ENCODE results near the gene KCNK7.
A peak's percentile ranks its signal among the peaks of the same experiment; 100 is the strongest.

KCNK7 gene

DNA sequence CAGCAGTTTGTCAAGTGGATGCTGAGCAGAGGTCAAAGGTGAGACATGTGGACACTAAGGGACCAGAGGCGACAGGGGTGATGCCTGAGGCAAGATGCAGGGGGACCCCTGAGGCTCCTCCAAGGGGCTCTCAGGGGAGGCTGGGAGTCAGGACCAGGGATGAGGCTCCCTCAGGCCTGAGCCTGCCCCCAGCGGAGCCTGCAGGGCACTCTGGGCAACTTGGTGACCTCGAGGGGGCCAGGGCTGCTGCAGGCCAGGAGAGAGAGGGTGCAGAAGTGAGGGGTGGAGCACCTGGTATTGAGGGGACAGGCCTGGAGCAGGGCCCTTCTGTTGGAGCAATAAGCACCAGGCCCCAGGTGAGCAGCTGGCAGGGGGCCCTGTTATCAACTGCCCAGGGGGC is 13.7 kb downstream of the KCNK7 start:
- Histone ChIP-seq H3K27me3 (ENCODE audit: control insufficient read depth in 1 of 2, insufficient read depth in 2 of 2, low read length in 2 of 2) (no peaks in the 10 kb centered on the region), H3K27ac (ENCODE audit: low read depth, low read length) (peak overlapping the region; percentile 31), H3K9me3 (ENCODE audit: low read length) (no peaks in the 10 kb centered on the region), H3K4me1 (ENCODE audit: insufficient read depth, low read length) (peaks cover 40% of the 10 kb centered on the region), H3K36me3 (ENCODE audit: insufficient read depth, low read length) (peaks cover 78% of the 10 kb centered on the region), H3K4me3 (ENCODE audit: low read depth in 1 of 2, low read length in 2 of 2) (no peak overlapping the region), H3K9ac (ENCODE audit: low read length) (no peak overlapping the region)

DNA sequence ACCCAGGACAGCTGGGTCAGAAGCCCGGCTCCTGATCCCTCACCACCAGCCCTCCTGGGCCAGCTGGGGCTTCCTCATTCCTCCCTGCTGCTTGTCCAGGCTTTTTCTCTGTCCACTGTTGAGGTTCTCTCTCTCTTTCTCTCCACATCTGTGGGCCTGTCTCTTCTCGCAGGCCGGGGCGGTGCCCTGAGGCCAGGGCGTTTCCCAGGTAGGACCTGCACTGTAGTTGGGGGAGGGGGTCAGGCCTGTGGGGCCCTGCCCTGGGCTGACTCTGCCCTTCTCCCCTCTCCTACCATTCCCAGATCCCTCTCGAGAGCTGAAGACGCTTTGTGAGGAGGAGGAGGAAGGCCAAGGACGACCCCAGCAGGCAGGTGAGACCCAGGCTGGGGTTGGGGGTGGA is 14.8 kb downstream of the KCNK7 start:
- Histone ChIP-seq H3K36me3 (ENCODE audit: insufficient read depth, low read length) (peaks cover 68% of the 10 kb centered on the region), H3K27me3 (ENCODE audit: control insufficient read depth in 1 of 2, insufficient read depth in 2 of 2, low read length in 2 of 2) (no peaks in the 10 kb centered on the region), H3K4me1 (ENCODE audit: insufficient read depth, low read length) (peaks cover 29% of the 10 kb centered on the region), H3K9me3 (ENCODE audit: low read length) (no peaks in the 10 kb centered on the region), H3K4me3 (ENCODE audit: low read depth in 1 of 2, low read length in 2 of 2) (no peak overlapping the region), H3K27ac (ENCODE audit: low read depth, low read length) (no peak overlapping the region), H3K9ac (ENCODE audit: low read length) (no peak overlapping the region)

DNA sequence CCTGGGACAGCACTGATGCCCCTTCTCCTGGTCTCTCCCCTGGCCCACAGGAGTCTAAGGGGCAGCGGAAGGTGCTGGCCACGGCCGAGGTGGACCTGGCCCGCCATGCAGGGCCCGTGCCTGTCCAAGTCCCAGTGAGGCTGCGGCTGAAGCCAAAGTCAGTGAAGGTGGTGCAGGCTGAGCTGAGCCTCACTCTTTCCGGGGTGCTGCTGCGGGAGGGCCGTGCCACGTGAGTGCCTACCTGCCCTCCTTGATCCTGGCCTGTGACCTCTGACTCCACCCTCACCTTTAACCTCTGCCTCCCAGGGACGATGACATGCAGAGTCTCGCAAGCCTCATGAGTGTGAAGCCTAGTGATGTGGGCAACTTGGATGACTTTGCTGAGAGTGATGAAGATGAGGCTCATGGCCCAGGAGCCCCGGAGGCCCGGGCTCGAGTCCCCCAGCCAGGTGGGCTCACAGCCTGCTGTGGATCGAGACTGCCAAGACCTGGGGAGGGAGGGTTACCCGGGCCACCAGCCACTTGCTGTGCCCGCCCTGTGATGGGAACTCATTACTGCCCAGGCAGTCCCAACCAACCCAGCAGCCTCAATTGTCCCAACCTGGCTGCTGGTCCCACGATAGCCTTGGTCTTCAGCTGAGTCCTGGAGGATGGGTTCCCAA is 15.4 kb downstream of the KCNK7 start:
- no peak overlapping the region for H3K27ac ChIP-seq (ENCODE audit: low read depth, low read length)
- H3K36me3 ChIP-seq (ENCODE audit: insufficient read depth, low read length): peaks cover 68% of the 10 kb centered on the region
- H3K9ac ChIP-seq (ENCODE audit: low read length): no peak overlapping the region
- H3K27me3 ChIP-seq (ENCODE audit: control insufficient read depth in 1 of 2, insufficient read depth in 2 of 2, low read length in 2 of 2): no peaks in the 10 kb centered on the region
- H3K4me3 ChIP-seq (ENCODE audit: low read depth in 1 of 2, low read length in 2 of 2): no peak overlapping the region
- no peaks in the 10 kb centered on the region for H3K9me3 ChIP-seq (ENCODE audit: low read length)
- H3K4me1 ChIP-seq (ENCODE audit: insufficient read depth, low read length): peaks cover 29% of the 10 kb centered on the region

DNA sequence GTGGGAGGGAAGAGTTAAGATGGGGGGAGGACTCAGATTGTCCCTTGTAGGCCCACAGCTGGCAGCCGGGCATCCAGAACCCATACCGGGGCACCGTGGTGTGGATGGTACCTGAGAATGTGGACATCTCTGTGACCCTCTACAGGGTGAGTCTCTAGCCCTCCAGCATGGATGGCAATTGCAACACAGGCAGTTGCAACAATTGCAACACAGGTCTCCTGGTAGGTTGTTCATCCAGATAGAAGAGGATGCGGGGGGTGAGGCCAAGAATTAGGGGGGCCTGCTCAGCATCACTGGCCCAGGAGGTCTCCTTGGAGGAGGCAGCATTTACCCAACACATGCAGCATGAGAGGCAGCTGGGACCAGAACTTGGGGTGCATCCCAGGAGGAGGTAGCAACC is 16.3 kb downstream of the KCNK7 start:
- H3K4me3 ChIP-seq (ENCODE audit: low read depth in 1 of 2, low read length in 2 of 2): no peak overlapping the region
- peaks cover 62% of the 10 kb centered on the region for H3K36me3 ChIP-seq (ENCODE audit: insufficient read depth, low read length)

DNA sequence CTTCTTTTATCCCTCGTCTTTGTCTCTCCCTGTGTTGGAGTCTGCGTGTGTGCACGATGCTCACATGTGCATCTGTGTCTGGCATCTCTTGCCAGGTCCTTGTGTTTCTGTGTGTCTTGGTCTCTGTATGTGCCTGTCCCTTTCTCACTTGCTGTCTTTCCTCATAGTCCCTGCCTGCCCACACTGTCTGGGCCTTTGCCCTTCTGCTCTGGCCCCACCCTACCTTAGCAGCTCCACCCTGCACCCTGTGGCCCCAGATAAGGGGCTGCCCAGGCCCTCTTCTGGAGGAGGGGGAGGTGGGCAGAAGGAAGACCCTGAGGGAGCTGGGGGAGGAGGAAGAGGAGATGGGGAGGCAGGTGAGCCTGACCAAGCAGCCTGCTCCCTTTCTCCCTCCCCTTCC is 16.9 kb downstream of the KCNK7 start:
- no peaks in the 10 kb centered on the region for H3K9me3 ChIP-seq (ENCODE audit: low read length)
- peak overlapping the region in 1 of 2 donors; percentile 92 for H3K4me3 ChIP-seq (ENCODE audit: low read depth in 1 of 2, low read length in 2 of 2)
- peaks cover 56% of the 10 kb centered on the region for H3K36me3 ChIP-seq (ENCODE audit: insufficient read depth, low read length)
- H3K27ac ChIP-seq (ENCODE audit: low read depth, low read length): peak overlapping the region; percentile 96
- H3K4me1 ChIP-seq (ENCODE audit: insufficient read depth, low read length): peaks cover 28% of the 10 kb centered on the region
- no peaks in the 10 kb centered on the region for H3K27me3 ChIP-seq (ENCODE audit: control insufficient read depth in 1 of 2, insufficient read depth in 2 of 2, low read length in 2 of 2)
- H3K9ac ChIP-seq (ENCODE audit: low read length): peak overlapping the region; percentile 95

More for the DNA sequence above, 16.3 kb downstream of the KCNK7 start:
- H3K9ac ChIP-seq (ENCODE audit: low read length): no peak overlapping the region
- H3K27me3 ChIP-seq (ENCODE audit: control insufficient read depth in 1 of 2, insufficient read depth in 2 of 2, low read length in 2 of 2): no peaks in the 10 kb centered on the region
- no peaks in the 10 kb centered on the region for H3K9me3 ChIP-seq (ENCODE audit: low read length)
- H3K4me1 ChIP-seq (ENCODE audit: insufficient read depth, low read length): peaks cover 29% of the 10 kb centered on the region
- H3K27ac ChIP-seq (ENCODE audit: low read depth, low read length): no peak overlapping the region

DNA sequence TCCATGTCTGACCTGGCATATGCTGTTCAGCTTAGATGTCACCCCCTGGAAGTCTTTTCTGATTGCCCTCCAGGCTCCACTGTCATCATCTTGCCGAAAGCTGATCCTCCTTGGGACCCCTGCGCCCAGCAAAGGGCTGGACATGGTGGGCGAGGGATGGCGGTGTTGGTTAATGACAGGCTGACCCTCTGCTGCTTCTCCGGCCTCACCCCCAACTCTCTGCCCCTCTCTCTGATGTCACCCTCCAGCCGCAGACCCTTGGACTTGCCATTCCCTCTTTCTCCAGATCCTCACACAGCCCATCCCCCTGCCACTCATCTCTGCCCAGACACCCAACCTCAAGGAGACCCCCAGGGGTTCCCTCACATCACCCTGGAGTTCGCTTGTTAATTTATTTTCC is 17.5 kb downstream of the KCNK7 start:
- Histone ChIP-seq H3K9me3 (ENCODE audit: low read length) (no peaks in the 10 kb centered on the region), H3K27me3 (ENCODE audit: control insufficient read depth in 1 of 2, insufficient read depth in 2 of 2, low read length in 2 of 2) (no peaks in the 10 kb centered on the region), H3K36me3 (ENCODE audit: insufficient read depth, low read length) (peaks cover 50% of the 10 kb centered on the region), H3K27ac (ENCODE audit: low read depth, low read length) (peak overlapping the region; percentile 96), H3K4me3 (ENCODE audit: low read depth in 1 of 2, low read length in 2 of 2) (peak overlapping the region; percentile 92 to 98), H3K9ac (ENCODE audit: low read length) (peak overlapping the region; percentile 95), H3K4me1 (ENCODE audit: insufficient read depth, low read length) (peaks cover 33% of the 10 kb centered on the region)

DNA sequence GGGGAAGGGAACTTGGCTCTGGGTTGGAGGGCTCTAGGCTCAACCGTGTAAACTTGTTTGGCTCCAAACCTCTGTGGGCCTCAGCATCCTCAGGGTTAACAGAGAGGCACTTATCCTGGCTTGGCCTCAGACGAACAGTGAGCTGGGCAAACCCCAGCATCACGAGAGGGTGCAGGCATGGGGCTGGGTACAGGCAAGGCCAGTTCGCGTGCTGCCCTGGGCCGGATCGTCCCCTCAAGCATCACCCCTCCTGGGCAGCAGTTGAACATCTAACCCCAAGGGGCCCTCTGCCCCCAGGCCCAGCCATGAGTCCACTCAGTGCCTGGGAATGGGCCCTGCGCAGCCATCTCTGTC is 17.9 kb downstream of the KCNK7 start:
- H3K9ac ChIP-seq (ENCODE audit: low read length): peak overlapping the region; percentile 95

DNA sequence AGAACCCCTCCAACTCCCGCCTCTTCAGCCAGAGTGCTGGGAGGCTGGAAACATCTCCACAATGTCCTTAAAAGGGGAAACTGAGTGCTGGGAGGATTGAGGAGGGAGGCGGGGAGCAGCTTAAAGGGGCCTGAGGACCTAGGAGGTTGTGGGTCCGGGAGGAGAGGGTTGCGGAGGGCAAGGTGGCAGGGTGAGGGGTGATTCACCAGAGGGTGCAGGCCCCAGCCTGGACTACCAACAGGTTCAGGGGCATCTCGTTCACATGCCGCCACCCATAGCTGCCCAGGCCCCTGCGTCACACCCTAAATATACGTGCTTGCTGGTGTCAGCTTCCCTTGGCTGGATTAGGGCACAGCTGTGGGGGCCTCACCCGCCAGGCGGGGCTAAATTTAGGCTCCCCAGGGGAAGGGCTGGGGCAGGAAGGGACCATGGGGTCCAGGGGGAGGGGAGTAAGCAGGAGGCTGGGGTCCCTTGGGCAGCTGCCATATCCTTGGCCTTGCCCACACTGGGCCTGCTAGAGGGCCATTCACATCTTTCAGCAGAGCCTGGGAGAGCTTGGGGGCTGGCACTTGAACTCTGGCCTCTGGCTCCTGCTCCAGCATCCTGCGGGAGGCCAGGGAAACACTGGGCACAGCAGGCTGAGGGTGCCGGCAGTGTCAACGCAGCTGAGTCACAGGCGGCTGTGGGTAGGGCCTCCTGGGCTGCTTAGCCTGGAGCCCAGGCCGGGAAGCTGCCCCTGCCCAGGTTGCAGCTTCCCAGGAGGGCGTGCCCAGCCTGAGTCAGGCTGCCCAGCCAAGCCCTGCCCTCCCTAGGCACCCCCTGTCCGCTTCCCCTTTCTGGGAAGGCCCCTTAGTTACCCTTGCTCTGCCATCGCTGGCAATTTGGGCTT is 18.5 kb downstream of the KCNK7 start:
- Histone ChIP-seq H3K4me3 (ENCODE audit: low read depth in 1 of 2, low read length in 2 of 2) (peak overlapping the region; percentile 92 to 98), H3K4me1 (ENCODE audit: insufficient read depth, low read length) (peaks cover 35% of the 10 kb centered on the region), H3K27me3 (ENCODE audit: control insufficient read depth in 1 of 2, insufficient read depth in 2 of 2, low read length in 2 of 2) (no peaks in the 10 kb centered on the region), H3K9me3 (ENCODE audit: low read length) (no peaks in the 10 kb centered on the region), H3K36me3 (ENCODE audit: insufficient read depth, low read length) (peaks cover 40% of the 10 kb centered on the region), H3K27ac (ENCODE audit: low read depth, low read length) (peak overlapping the region; percentile 96), H3K9ac (ENCODE audit: low read length) (peak overlapping the region; percentile 95)

More for the DNA sequence above, 17.9 kb downstream of the KCNK7 start:
- Histone ChIP-seq H3K36me3 (ENCODE audit: insufficient read depth, low read length) (peaks cover 46% of the 10 kb centered on the region), H3K27ac (ENCODE audit: low read depth, low read length) (peak overlapping the region; percentile 96), H3K4me3 (ENCODE audit: low read depth in 1 of 2, low read length in 2 of 2) (peak overlapping the region; percentile 92 to 98), H3K9me3 (ENCODE audit: low read length) (no peaks in the 10 kb centered on the region), H3K27me3 (ENCODE audit: control insufficient read depth in 1 of 2, insufficient read depth in 2 of 2, low read length in 2 of 2) (no peaks in the 10 kb centered on the region), H3K4me1 (ENCODE audit: insufficient read depth, low read length) (peaks cover 34% of the 10 kb centered on the region)

DNA sequence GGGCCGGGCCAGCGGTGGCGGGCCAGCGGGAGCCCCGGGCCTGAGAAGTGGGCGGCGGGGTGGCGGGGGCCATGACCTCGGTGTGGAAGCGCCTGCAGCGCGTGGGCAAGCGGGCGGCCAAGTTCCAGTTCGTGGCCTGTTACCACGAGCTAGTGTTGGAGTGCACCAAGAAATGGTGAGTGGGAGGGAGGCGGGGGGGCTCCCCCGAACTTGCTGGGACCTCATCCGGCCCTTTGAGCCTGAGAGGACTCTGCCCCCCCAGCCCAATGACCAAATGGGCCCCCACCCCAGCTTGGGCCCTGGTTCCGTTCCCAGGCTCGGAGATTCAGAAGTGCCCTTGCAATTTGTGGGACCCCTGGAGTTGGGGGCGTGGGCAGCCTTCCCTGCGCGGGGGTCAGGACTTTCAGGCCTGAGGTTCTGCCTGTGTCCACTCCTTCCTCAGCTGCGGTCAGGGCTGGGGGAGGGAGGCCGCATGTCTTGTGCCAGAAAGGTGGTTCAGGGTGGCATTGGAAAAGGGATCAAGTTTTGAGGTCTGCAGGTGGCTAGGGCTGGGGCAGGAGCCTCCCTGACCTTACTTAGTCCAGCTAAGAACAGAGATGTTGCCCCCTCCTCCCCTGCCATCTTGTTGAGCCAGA is 19.3 kb downstream of the KCNK7 start:
- H3K9ac ChIP-seq (ENCODE audit: low read length): peak overlapping the region; percentile 95
- no peaks in the 10 kb centered on the region for H3K27me3 ChIP-seq (ENCODE audit: control insufficient read depth in 1 of 2, insufficient read depth in 2 of 2, low read length in 2 of 2)
- peak overlapping the region; percentile 96 for H3K27ac ChIP-seq (ENCODE audit: low read depth, low read length)
- H3K9me3 ChIP-seq (ENCODE audit: low read length): no peaks in the 10 kb centered on the region
- peaks cover 42% of the 10 kb centered on the region for H3K4me1 ChIP-seq (ENCODE audit: insufficient read depth, low read length)
- peaks cover 32% of the 10 kb centered on the region for H3K36me3 ChIP-seq (ENCODE audit: insufficient read depth, low read length)
- peak overlapping the region; percentile 92 to 98 for H3K4me3 ChIP-seq (ENCODE audit: low read depth in 1 of 2, low read length in 2 of 2)

DNA sequence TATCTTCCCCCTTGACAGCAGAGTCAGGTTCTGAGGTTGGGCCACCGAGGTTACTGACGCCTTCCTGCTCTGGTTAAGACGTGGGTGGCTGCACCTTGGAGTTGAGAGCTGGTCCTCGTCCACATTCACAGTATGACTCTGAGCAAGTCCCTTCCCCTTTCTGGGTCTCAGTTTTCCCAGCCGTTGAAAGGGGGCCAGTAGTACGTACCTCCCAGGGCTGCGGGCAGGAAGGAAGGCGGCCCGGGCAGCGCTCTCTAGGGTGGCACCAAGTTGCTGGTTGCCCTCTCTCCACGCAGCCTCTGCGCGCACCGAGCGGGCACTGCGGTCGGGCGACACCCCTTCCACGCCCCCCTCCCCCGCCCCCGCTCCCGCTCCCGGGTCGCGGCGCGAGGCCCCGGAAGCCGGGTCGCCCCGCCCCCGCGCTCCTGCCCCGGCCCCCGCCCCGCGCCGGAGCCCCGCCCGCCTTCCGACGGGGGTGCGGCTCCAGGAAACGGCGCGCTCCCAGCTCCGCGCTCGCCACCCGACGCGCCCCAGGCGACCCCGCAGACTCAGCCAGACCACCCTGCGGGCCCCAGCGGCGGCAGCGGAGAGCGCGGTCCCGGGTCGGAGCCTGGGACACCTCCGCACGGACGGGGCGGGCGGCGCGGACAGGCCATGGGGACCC is 19.9 kb downstream of the KCNK7 start, which contains the start of gene EHBP1L1:
TSS of gene EHBP1L1 (plus strand) at position 486 of the 664 bp plus-strand sequence. CDS start 250 bp downstream, outside the sequence.
- peaks cover 49% of the 10 kb centered on the region for H3K4me1 ChIP-seq (ENCODE audit: insufficient read depth, low read length)
- peak within 1 kb of the TSS; percentile 92 to 98 for H3K4me3 ChIP-seq (ENCODE audit: low read depth in 1 of 2, low read length in 2 of 2)
- no peaks in the 10 kb centered on the region for H3K9me3 ChIP-seq (ENCODE audit: low read length)
- peaks cover 26% of the 10 kb centered on the region for H3K36me3 ChIP-seq (ENCODE audit: insufficient read depth, low read length)
- H3K27me3 ChIP-seq (ENCODE audit: control insufficient read depth in 1 of 2, insufficient read depth in 2 of 2, low read length in 2 of 2): no peaks in the 10 kb centered on the region
- peak within 1 kb of the TSS; percentile 96 for H3K27ac ChIP-seq (ENCODE audit: low read depth, low read length)
- H3K9ac ChIP-seq (ENCODE audit: low read length): peak within 1 kb of the TSS; percentile 95
